Measurements from ENCODE around the gene AMBRA1. TPM values are rescaled to one million over a fixed set of nuclear protein-coding genes. Genes with fewer than 3 reads are reported as not detected.

The AMBRA1 gene
- total and polyA plus RNA-seq, 2 of the 8 experiments (the other 6 are each of a cell fraction or from before 2014, with no cell fraction given): 14.2 to 37.4 TPM

GRCh38 chr11:46477136-46477535 is 116.7 kb downstream of the AMBRA1 start:
- H3K4me2 ChIP-seq (ENCODE audit: insufficient read depth in 1 of 2, low read depth in 2 of 2, low read length in 2 of 2): no peak overlapping the region
- no peak overlapping the region for H2BK120ac ChIP-seq (replicated peaks; ENCODE audit: low read depth, low read length)
- H3K9ac ChIP-seq (replicated peaks in 1 of 4; ENCODE audit: extremely low read depth in 1 of 4, low read depth in 3 of 4, low read length in 3 of 4): no peak overlapping the region
- H2BK12ac ChIP-seq (ENCODE audit: low read depth, low read length): no peak overlapping the region
- H3K27ac ChIP-seq (ENCODE audit: low read depth, low read length): no peak overlapping the region
- no peak overlapping the region for H3K4ac ChIP-seq (replicated peaks; ENCODE audit: insufficient read length, low read depth, low read length)
- H3K27me3 ChIP-seq (replicated peaks in 1 of 4; ENCODE audit: control insufficient read depth in 3 of 4, extremely low read depth in 1 of 4, insufficient read depth in 3 of 4, low read length in 3 of 4): no peaks in the 10 kb centered on the region
- H3K36me3 ChIP-seq (ENCODE audit: control insufficient read depth in 2 of 4, insufficient read depth in 4 of 4, low read length in 3 of 4): no peaks in the 10 kb centered on the region
- no peak for DNase-seq (ENCODE audit: low read depth in 1 of 2, low spot score in 2 of 2)
- 88% methylated on average over 1 of the region's 1 CpG; no CpG with 5 or more reads in 1 of the 2 experiments for WGBS, 2 experiments (ENCODE audit: extremely low coverage in 1 of 2, insufficient coverage in 1 of 2, insufficient read length in 1 of 2, insufficient replicate concordance in 2 of 2, low coverage in 1 of 2, low lambda C conversion rate in 2 of 2, missing lambda C conversion rate in 1 of 2)
- no peaks in the 10 kb centered on the region for H3K4me1 ChIP-seq (replicated peaks in 1 of 4; ENCODE audit: control insufficient read depth in 3 of 4, insufficient read depth in 4 of 4, low read length in 3 of 4)
- no peak overlapping the region for H2BK20ac ChIP-seq (ENCODE audit: low read length)
- no peak overlapping the region for H2BK15ac ChIP-seq (ENCODE audit: low read length)
- no peak overlapping the region for H3K14ac ChIP-seq (ENCODE audit: insufficient read length)
- H3K18ac ChIP-seq (ENCODE audit: extremely low read depth, low read length): no peak overlapping the region
- no peak overlapping the region for H4K5ac ChIP-seq (ENCODE audit: insufficient read length, low read depth, low read length)
- no peak overlapping the region for H3K56ac ChIP-seq (replicated peaks; ENCODE audit: insufficient read length, low read depth, low read length)
- FAIRE-seq: no peak
- CTCF ChIA-PET (ENCODE audit: partially characterized antibody): interaction anchor here (0.7 to 3.5 kb wide), 9 partner anchors 9 to 75 kb away, joined by 3 to 33 read pairs (median 3); no protein-coding TSS in a partner anchor
- no peak overlapping the region for H2AFZ ChIP-seq (ENCODE audit: low read length)
- no peak overlapping the region for H2AK5ac ChIP-seq (ENCODE audit: low read depth, low read length)
- no peaks in the 10 kb centered on the region for H3K9me3 ChIP-seq (ENCODE audit: insufficient read depth in 2 of 2, low read depth in 1 of 2, low read length in 1 of 2)
- POLR2A ChIA-PET (ENCODE audit: partially characterized antibody): interaction anchor here (1.9 kb wide), 1 partner anchor 21 kb away, joined by 5 read pairs; no protein-coding TSS in a partner anchor
- no peak overlapping the region for H3K23ac ChIP-seq (ENCODE audit: insufficient read length)
- no peak overlapping the region for H3K4me3 ChIP-seq (ENCODE audit: extremely low read depth in 1 of 4, insufficient read depth in 2 of 4, low read depth in 3 of 4, low read length in 4 of 4)
- no peak overlapping the region for H4K8ac ChIP-seq (ENCODE audit: extremely low read depth, insufficient read depth, low read length)
- no peak overlapping the region for H2BK5ac ChIP-seq (ENCODE audit: low read depth, low read length)
- H3K79me2 ChIP-seq (ENCODE audit: control insufficient read depth in 1 of 2, insufficient read depth in 2 of 2, low read length in 2 of 2): no peaks in the 10 kb centered on the region
- H3K23me2 ChIP-seq (ENCODE audit: low read depth, low read length): no peaks in the 10 kb centered on the region
- H3K79me1 ChIP-seq (ENCODE audit: low read depth, low read length): peaks cover 2% of the 10 kb centered on the region; the same call in 1 of the 2 replicates
- H4K91ac ChIP-seq (replicated peaks; ENCODE audit: insufficient read length, low read length): no peak overlapping the region
- peaks cover 0 to 2% of the 10 kb centered on the region in 2 experiments for H4K20me1 ChIP-seq (replicated peaks in 1 of 2; ENCODE audit: control insufficient read depth in 1 of 2, insufficient read depth in 2 of 2, low read length in 2 of 2)
- TF ChIP-seq SRF (IDR thresholded peaks at IDR 0.05; ENCODE audit: low read depth, low read length) (no peak), SUZ12 (IDR thresholded peaks at IDR 0.05; ENCODE audit: low read length) (no peak)

Data from H1 (cell line).